GM18858 (cell line): ENCODE data around the gene CCDC40.
"Not testable (repeated sequence)": the region's sequence is repeated elsewhere in the genome, so short reads cannot be mapped to it uniquely, and the experiment has no call there.

Experiments
- ATAC-seq: cut with Tn5 transposase; IDR thresholded peaks from one replicate; pipeline ENCODE4 v1.9.1; 2021; ENCODE audit not compliant: unreplicated experiment

Gene CCDC40, protein sequence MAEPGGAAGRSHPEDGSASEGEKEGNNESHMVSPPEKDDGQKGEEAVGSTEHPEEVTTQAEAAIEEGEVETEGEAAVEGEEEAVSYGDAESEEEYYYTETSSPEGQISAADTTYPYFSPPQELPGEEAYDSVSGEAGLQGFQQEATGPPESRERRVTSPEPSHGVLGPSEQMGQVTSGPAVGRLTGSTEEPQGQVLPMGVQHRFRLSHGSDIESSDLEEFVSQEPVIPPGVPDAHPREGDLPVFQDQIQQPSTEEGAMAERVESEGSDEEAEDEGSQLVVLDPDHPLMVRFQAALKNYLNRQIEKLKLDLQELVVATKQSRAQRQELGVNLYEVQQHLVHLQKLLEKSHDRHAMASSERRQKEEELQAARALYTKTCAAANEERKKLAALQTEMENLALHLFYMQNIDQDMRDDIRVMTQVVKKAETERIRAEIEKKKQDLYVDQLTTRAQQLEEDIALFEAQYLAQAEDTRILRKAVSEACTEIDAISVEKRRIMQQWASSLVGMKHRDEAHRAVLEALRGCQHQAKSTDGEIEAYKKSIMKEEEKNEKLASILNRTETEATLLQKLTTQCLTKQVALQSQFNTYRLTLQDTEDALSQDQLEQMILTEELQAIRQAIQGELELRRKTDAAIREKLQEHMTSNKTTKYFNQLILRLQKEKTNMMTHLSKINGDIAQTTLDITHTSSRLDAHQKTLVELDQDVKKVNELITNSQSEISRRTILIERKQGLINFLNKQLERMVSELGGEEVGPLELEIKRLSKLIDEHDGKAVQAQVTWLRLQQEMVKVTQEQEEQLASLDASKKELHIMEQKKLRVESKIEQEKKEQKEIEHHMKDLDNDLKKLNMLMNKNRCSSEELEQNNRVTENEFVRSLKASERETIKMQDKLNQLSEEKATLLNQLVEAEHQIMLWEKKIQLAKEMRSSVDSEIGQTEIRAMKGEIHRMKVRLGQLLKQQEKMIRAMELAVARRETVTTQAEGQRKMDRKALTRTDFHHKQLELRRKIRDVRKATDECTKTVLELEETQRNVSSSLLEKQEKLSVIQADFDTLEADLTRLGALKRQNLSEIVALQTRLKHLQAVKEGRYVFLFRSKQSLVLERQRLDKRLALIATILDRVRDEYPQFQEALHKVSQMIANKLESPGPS

DNA sequence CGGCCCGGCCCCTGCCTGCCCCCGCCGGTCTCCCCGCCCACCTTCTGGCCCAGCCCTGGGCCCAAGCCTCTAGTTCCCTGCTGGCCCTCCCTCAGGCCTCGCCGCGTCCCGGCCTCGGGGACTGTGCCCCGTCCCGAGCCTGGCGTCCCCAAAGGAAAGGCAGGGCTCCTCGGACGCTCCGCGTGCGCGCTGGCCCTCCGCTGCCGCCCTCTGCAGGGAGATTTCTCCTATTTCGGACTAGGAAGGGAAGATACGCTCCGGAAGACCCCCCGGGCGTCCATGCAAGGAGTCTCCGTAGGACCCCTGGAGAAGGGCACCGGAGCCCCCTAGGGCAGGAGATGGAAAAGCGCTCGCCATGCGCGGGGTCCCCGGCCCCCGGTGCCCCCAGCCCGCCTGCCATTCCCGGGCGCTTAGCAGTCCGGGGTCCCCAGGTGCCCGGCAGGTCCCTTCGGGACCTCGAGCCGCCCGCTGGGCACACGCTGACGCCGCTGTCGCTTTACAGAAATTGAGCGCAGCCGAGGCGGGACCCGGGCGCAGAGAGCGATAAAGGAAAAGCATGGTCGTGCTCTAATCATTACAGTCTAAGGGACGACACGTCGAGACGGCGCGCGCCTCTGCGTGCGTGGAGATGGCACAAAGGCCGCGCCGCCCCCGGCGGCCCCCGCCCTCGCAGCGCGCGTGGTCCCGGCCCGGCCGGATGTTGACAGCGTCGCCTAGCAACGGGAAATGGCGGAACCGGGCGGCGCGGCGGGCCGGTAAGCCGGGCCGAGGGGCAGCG lies at the start of gene CCDC40:
Gene CCDC40 (plus strand): TSS at position 706 of the 778 bp plus-strand sequence. CDS start 21 bp downstream, at position 727.
- no peak for ATAC-seq

DNA sequence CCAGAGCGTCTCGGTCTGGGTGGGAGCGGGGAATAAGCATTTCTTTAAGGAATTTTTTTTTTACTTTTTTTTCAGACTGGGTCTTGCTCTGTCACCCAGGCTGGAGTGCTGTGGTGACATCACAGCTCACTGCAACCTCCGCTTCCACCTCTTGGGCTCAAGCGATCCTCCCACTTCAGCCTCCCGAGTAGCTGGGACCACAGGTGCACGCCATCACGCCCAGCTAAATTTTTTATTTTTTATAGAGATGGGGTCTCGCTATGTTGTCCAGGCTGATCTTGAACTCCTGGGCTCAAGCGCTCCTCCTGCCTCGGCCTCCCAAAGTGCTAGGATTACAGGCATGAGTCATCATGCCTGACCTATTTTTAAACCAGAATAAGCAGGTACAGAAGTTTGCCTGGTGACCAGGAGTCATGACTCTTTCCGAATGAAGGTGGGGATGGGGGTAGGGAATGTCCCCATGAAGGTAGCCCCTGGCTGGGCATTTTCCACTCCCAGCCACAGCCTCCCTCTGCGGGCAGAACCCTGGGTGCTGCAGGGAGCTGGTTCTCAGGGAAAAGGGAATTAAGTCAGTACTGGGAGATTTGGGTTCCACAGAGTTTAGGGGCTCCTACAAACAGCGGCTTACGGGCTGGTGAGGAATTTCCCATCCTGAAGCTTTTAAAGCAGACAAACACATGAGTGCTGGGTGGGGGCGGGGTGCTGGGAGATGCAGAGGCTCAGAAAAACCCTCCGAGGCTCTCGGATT lies 49.1 kb upstream of the CCDC40 start:
- no peak for ATAC-seq

- no peak for ATAC-seq
These were observed 48.6 kb upstream of the CCDC40 start for GRCh38 chr17:79987935-79988184.

DNA sequence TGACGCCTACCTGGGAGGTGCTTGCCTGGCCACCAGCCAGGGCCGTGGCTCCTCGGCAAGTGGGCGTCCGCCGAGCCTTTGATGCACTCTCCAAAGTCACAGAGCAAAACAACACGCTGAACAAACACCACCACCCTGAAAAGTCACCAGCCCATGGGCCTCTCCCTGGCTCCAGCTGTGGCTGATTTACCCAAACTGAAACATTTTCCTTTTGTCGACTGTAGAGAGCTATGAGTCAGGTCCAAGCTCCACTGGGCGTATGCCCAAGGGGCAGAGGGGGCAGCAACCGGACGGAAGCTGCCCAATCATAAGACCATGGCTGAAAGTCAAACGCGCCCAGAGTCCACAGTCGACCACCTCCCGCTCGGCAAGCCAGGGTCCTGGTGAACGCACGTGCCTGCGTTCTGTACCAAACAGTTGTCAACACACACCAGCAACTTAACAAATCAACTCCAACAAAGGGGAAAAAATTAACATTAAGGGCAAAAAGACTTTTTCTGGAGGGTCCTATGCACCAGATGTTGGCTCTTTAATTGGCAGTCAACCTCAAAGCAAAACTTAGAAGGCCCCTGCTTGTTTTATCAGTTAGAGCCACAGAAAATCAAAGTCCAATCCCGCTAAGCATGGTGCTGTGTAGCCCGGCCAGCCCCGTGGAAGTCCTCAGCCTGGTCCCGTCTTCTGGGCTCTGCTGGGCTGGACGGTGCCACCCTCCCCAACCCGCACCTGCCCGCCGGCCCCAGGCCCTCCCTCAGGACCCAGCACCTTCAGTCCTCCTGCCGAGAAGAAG lies 48.1 kb upstream of the CCDC40 start:
- no peak for ATAC-seq

GRCh38 chr17:79989106-79989835 lies 47.2 kb upstream of the CCDC40 start:
- ATAC-seq = no peak

DNA sequence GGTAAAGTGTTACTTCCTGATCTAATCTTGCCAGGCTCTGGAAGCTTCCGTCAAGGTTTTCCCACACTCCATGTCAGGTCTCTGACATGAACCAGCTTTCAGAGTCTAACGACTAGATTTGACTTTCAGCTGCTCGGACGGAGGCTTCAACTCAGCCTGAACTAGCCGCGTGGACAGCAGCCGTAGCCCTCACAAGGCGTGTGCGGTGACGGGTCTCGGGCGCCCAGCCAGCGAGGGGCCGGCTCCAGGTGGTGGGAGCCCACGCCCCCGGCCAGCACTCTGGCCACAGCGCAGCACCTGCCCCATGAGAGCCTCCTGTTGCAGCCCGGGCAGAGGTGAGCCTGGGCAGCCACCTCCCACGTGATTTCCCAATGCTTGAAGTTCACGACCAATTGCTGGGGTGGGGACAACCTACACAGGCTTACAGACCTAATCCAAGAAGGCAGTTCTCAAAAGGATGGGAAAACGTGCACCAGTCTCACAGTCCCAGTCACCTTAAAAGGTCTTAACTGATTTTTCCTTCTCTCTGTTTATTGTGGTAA lies 46.3 kb upstream of the CCDC40 start:
- ATAC-seq = no peak

- ATAC-seq = no peak
These were observed 45.7 kb upstream of the CCDC40 start for GRCh38 chr17:79990704-79991103.

DNA sequence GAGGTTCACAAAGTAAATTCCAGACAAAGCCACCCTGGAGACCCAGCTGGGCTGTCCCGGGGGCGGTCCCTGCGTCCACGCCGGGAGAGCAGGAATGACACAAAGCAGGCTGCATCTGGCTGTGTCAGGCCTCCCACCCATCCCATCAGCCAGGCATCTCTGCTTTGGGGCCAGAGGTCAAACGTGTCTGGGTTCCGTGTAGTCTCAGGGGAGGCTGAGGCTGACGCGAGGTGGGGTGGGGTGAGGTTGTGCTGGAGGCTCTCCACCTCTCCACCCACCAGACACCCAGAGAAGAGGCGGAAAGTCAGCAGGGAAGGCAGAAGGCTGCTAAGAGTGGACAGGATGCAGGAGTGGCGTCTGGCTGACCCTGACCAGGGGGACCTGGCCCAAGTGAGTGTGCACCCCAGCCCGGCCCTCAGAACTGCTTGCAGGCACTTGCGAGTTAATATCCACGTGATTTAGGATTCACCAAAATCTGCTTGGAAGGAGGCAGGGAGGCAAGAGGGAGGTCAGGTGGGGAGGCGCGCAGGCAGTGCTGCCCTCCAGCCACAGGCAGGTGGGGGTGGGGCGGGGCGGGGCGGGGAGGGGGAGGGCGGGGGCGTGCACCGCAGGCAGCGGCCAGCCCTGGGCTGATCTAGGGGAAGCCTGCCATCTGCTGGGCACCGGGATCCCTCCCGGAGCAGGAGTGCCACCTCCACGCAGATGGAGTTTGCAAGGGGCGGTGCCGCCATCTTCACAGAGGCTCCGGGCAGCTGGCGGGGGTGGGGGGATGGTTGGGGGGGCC lies 45.1 kb upstream of the CCDC40 start:
- no peak for ATAC-seq

DNA sequence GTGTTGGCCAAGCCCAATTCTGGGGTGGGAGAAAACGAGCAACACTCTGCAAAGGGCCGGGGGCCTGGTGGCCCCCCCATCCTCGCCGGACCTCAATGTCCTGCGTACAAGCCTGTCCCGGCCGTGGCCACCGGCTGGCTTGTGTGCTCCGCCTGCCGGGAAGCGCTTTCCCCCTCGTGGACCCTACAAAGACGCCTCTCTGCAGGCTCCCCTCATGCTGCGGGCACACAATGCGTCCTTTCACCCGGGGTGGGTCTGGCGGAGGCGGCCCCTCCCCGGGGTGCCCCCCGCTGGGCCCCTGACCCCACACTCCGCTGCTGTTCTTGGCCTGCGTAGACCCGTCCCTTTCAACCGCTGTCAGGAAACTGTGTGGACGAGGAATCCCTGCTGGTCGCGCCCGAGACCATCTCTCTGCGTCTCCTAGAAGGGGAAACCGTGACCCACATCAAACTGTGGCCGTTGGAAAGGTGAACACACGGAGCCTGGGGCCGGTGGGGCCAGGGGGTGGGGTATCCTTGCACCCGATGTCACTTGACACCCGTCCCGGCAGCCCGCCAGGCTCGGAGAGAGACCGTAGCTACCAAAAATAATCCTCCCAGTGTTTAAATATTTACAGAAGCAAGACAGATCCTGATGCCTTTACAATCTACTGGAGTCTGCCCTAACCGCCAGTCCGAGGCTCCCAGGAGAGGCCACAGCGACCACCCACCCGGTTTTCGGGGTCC lies 44.4 kb upstream of the CCDC40 start:
- ATAC-seq = no peak

GRCh38 chr17:79992649-79993389 lies 43.6 kb upstream of the CCDC40 start:
- ATAC-seq = no peak

DNA sequence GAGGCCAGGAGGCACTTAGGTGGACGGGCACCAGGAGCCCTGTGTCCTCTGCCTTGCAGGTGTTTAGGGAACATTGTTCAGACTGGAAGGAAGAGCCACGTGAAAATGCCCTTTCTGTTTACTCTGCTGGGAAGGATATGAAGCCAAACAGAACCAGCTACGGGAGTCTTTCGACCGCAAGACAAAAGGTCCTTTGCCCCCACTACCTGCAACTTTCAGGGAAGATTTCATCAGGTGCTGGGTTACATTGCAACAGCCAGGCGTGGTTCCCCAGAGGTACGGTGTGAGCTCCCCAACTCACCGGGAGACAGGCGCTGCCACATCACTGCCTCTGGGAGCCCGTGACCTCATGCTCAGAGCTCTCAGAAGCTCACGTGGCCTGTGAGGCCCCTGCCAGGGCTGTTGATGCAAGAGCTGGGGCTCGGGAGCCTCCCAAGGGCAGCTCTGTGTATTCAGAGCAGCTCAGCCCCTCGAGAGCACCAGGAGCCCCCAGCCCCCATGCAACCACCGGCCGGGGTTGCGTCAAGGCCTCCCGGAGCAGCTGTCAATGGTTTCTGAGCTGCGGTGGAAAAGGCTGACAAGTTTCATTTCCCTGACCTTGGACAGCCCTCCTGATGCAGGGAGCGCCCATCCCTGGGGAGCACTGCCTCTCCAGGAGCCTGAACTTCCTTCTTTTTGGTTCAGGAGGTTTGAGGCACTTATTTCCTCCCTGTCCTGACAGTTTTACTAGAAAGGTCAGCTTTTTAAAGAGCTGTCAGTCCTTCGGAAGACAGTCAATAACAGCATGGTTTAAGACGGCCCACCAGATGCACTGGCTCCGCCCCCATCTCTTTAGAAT lies 42.8 kb upstream of the CCDC40 start:
- no peak for ATAC-seq

- not testable (repeated sequence) for ATAC-seq
These were observed 42.2 kb upstream of the CCDC40 start for GRCh38 chr17:79994228-79994569.

DNA sequence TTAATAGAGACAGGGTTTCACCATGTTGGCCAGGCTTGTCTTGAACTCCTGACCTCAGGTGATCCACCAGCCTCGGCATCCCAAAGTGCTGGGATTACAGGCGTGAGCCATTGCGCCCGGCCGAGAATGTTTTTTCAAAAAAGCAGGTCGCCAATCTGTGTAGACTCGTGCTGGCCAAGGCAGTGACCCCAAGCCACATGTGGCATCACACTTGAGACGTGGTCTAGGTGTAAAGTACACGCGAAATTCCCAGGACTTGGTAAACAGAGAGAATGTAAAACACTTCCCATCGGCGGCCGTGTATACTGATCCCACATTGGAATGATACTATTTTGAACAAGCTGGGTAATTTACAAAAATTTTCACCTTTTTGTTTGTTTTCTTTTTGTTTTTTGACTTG lies 41.8 kb upstream of the CCDC40 start:
- ATAC-seq = no peak

- ATAC-seq = no peak
These were observed 40.7 kb upstream of the CCDC40 start for GRCh38 chr17:79995696-79996095.

GRCh38 chr17:79996291-79996690 lies 40.2 kb upstream of the CCDC40 start:
- ATAC-seq = no peak
